Breast epithelium (tissue), 4 donors: ENCODE results near the gene OR9Q1. TPM values are rescaled to one million over a fixed set of nuclear protein-coding genes. Genes with fewer than 3 reads are reported as not detected.

ENCODE experiments used
- DNase-seq, 2 donors: peaks; one replicate each; pipeline ENCODE4 v3.0.0-alpha.2; 2019; ENCODE audit warnings: low spot score in 2 of 2
- H3K27ac ChIP-seq, 2 donors: fragments of 200-600 bp; sonication (generic) in 1 of 2; one replicate each; pipeline ENCODE4 v1.5.1; 2016 to 2019; ENCODE audit warnings: mild to moderate bottlenecking in 1 of 2
- H3K27me3 ChIP-seq, 2 donors: fragments of 200-600 bp; sonication (generic) in 1 of 2; one replicate each; pipeline versions ENCODE4 v1.5.1 to v1.6.0; 2017 to 2019; ENCODE audit warnings: control low read depth in 1 of 2, mild to moderate bottlenecking in 1 of 2
- H3K36me3 ChIP-seq: fragments of 200-600 bp; one replicate; pipeline ENCODE4 v1.5.1; 2019
- H3K4me1 ChIP-seq, 2 donors: fragments of 200-600 bp; sonication (generic); one replicate each; pipeline ENCODE4 v1.5.1; 2016 to 2019; ENCODE audit warnings: control low read depth in 1 of 2
- H3K4me3 ChIP-seq, 3 donors: fragments of 200-600 bp; sonication (generic); 1 replicate in 2 of 3; 2 replicates in 1 of 3; pipeline ENCODE4 v1.5.1; 2016 to 2019; ENCODE audit warnings: mild to moderate bottlenecking in 3 of 3, moderate library complexity in 2 of 3
- H3K9me3 ChIP-seq, 2 donors: fragments of 200-600 bp; sonication (generic) in 1 of 2; one replicate each; pipeline ENCODE4 v1.5.1; 2016 to 2019; ENCODE audit warnings: control low read depth in 1 of 2
- POLR2A ChIP-seq: fragments of 450-650 bp; IDR thresholded peaks from one replicate; pipeline ENCODE4 v1.6.1; 2016; ENCODE audit warnings: antibody characterized with exemption, mild to moderate bottlenecking, moderate library complexity
- POLR2AphosphoS5 ChIP-seq, 3 donors: sonication (generic); formaldehyde crosslinking; IDR thresholded peaks; one replicate each; pipeline ENCODE4 v1.6.1; 2017; ENCODE audit warnings: antibody characterized with exemption in 3 of 3
- intact Hi-C: fragments of 100-400 bp; cut with DNase I; formaldehyde crosslinking; loops from one replicate; pipeline ENCODE4 v1.15.1; 2023; ENCODE audit warnings: low total_unique reads
- total RNA-seq, 3 donors: library from RNA; depleted of rRNA; stranded (reverse); fragments of >200 nt; gene quantifications; one replicate each; pipeline ENCODE4 v1.1.0, GENCODE V29; 2016
- TF ChIP-seq, protein P1 (sequence below), 3 donors: fragments of 450-650 bp; IDR thresholded peaks; one replicate each; pipeline ENCODE4 v1.5.1; 2016 to 2017; ENCODE audit warnings: antibody characterized with exemption in 3 of 3, mild to moderate bottlenecking in 3 of 3, moderate library complexity in 3 of 3

OR9Q1 gene
- total RNA-seq, 3 donors from 2014 or later: not detected

DNA sequence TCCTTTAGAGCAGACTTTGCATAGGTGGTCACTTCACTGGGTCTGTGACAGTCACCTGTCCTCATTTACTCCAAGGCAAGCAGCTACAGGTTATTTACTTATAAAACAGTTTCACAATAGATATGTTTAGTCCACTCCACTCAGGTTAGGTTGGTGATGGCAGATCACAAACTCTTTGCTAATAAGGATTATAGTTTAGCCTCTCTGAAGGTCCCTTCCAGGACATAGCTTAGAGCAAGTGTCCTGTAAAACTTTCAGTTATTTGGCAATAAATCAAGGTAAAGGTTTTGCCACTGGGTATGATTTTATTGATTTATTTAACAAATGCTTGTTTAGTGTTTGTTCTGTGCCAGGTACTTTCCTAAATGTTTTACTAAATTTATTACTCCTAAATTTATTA lies 15.9 kb downstream of the OR9Q1 start:
- H3K4me1 ChIP-seq: no peaks in the 10 kb centered on the region
- no peak for DNase-seq
- no peaks in the 10 kb centered on the region for H3K36me3 ChIP-seq
- TF ChIP-seq POLR2AphosphoS5 (IDR thresholded peaks at IDR 0.05): no peak
- TF ChIP-seq POLR2A: no peak
- TF ChIP-seq, protein P1, sequence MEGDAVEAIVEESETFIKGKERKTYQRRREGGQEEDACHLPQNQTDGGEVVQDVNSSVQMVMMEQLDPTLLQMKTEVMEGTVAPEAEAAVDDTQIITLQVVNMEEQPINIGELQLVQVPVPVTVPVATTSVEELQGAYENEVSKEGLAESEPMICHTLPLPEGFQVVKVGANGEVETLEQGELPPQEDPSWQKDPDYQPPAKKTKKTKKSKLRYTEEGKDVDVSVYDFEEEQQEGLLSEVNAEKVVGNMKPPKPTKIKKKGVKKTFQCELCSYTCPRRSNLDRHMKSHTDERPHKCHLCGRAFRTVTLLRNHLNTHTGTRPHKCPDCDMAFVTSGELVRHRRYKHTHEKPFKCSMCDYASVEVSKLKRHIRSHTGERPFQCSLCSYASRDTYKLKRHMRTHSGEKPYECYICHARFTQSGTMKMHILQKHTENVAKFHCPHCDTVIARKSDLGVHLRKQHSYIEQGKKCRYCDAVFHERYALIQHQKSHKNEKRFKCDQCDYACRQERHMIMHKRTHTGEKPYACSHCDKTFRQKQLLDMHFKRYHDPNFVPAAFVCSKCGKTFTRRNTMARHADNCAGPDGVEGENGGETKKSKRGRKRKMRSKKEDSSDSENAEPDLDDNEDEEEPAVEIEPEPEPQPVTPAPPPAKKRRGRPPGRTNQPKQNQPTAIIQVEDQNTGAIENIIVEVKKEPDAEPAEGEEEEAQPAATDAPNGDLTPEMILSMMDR (IDR thresholded peaks at IDR 0.05): no peak
- no peaks in the 10 kb centered on the region for H3K27me3 ChIP-seq
- H3K4me3 ChIP-seq: no peak overlapping the region
- peaks cover 0 to 19% of the 10 kb centered on the region in 2 donors for H3K9me3 ChIP-seq
- intact Hi-C loops: no loop called here
- no peak overlapping the region for H3K27ac ChIP-seq

DNA sequence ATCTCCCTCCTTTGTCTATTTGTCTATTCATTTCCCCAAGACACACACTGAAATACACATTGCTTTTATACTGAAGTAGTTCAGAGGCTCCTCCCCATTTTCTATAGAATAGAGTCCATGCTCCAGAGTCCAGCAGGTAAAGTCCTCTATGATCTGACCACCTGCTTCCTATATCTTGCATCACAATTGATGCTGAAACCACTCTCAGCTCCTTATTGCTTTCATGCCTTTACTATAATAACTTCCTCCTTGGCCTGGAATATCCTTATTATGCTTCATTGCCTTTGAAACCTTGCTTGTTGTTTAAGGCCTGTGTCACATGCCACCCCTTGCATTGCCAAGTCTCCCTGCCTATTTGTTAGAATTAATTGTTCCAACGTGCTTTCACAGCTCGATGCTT lies 19.7 kb downstream of the OR9Q1 start:
- no peak for TF ChIP-seq POLR2AphosphoS5 (IDR thresholded peaks at IDR 0.05)
- no peak for TF ChIP-seq POLR2A
- TF ChIP-seq, protein P1 (IDR thresholded peaks at IDR 0.05): no peak
- no peaks in the 10 kb centered on the region for H3K36me3 ChIP-seq
- no peaks in the 10 kb centered on the region for H3K4me1 ChIP-seq
- no peak overlapping the region for H3K27ac ChIP-seq
- DNase-seq: no peak
- intact Hi-C loops: no loop called here
- H3K9me3 ChIP-seq: no peaks in the 10 kb centered on the region
- H3K27me3 ChIP-seq: no peaks in the 10 kb centered on the region
- no peak overlapping the region for H3K4me3 ChIP-seq

DNA sequence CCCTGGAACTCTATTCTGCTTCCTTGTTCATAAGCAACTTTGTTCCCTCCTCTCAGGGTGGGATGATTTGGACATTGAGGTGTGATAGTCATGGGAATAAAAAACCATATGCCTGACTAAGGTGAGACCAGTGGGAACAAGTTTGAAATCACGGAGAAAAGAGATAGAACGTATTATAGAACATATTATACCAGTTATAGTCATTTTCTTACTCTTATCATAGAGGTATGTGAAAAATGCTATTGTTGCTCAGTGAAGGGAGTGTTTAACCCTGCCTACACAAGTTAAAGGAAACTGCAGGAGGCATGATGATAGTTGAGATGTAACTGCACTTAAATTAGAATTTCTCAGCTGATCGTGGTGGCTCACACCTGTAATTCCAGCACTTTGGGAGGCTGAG lies 22.6 kb downstream of the OR9Q1 start:
- no peak overlapping the region for H3K4me3 ChIP-seq
- no peak overlapping the region for H3K27ac ChIP-seq
- intact Hi-C loops: no loop called here
- TF ChIP-seq, protein P1 (IDR thresholded peaks at IDR 0.05): no peak
- TF ChIP-seq POLR2AphosphoS5 (IDR thresholded peaks at IDR 0.05) (no peak), POLR2A (no peak)
- H3K36me3 ChIP-seq: no peaks in the 10 kb centered on the region
- H3K4me1 ChIP-seq: no peaks in the 10 kb centered on the region
- H3K9me3 ChIP-seq: no peaks in the 10 kb centered on the region
- no peak for DNase-seq
- no peaks in the 10 kb centered on the region for H3K27me3 ChIP-seq

DNA sequence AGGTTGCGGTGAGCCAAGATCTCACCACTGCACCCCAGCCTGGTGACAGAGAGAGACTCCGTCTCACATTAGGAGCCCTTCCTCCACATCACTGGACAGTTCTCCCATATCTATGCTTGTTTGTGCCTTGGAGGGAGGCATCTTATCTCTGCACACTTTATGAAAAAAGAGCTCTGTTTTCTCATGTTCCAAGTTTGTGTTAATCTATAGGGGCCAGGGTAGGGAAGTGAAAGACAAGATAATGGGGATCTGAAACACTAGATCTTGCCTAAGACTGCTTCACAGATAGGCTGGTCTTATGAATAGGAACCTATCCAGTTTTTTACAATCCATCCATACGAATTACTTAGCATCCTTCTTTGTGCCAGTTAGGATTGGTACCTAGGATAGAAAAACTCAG lies 24.1 kb downstream of the OR9Q1 start:
- no peaks in the 10 kb centered on the region for H3K27me3 ChIP-seq
- no peak for TF ChIP-seq POLR2AphosphoS5 (IDR thresholded peaks at IDR 0.05)
- TF ChIP-seq, protein P1 (IDR thresholded peaks at IDR 0.05): no peak
- no peak for TF ChIP-seq POLR2A
- H3K27ac ChIP-seq: no peak overlapping the region
- no peaks in the 10 kb centered on the region for H3K36me3 ChIP-seq
- H3K4me1 ChIP-seq: no peaks in the 10 kb centered on the region
- intact Hi-C loops: no loop called here
- DNase-seq: no peak
- H3K4me3 ChIP-seq: no peak overlapping the region
- no peaks in the 10 kb centered on the region for H3K9me3 ChIP-seq

DNA sequence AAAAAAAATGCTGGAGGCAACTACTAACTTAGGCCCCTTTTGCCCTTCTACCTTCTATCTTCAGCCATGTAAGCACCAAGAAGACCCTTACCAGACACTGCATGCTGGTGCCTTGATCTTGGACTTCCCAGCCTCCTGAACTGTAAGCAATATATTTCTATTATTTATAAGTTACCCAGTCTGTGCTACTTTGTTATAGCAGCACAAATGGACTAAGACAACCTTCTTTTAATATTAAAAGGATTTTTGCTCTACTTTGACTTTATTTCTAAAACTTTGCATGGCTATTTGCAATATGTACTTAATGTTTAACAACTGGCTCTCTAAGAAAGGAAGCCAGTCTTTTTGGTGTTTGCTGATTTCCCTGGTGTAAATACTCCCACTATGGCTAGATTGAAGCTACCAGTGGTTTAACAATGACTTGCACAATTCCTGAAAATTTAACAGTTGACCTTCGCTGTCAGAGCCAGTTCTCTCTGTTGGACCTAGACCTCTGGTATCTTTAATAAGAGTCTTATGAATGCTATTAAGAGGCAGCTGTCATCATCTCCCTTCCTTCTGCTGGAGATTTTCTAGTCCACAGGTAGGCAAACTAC lies 32.2 kb downstream of the OR9Q1 start:
- Histone ChIP-seq H3K27ac (no peak overlapping the region), H3K36me3 (no peaks in the 10 kb centered on the region), H3K27me3 (no peaks in the 10 kb centered on the region), H3K9me3 (no peaks in the 10 kb centered on the region), H3K4me1 (no peaks in the 10 kb centered on the region), H3K4me3 (no peak overlapping the region)
- TF ChIP-seq POLR2AphosphoS5 (IDR thresholded peaks at IDR 0.05): no peak
- TF ChIP-seq POLR2A: no peak
- TF ChIP-seq, protein P1 (IDR thresholded peaks at IDR 0.05): no peak
- intact Hi-C loops: no loop called here
- DNase-seq: no peak
